Middle frontal gyrus (tissue), 1 donor: Measurements from ENCODE around the gene GCH1.
"Not testable (repeated sequence)": the region's sequence is repeated elsewhere in the genome, so short reads cannot be mapped to it uniquely, and the experiment has no call there.

ENCODE experiments used
- DNase-seq: peaks from one replicate; pipeline ENCODE4 v3.0.0-alpha.2; 2015; ENCODE audit warnings: low spot score; ENCODE audit errors: extremely low spot score

Gene GCH1

GRCh38 chr14:54870154-54871090 lies 32.2 kb downstream of the GCH1 start:
- not testable (repeated sequence) for DNase-seq

DNA sequence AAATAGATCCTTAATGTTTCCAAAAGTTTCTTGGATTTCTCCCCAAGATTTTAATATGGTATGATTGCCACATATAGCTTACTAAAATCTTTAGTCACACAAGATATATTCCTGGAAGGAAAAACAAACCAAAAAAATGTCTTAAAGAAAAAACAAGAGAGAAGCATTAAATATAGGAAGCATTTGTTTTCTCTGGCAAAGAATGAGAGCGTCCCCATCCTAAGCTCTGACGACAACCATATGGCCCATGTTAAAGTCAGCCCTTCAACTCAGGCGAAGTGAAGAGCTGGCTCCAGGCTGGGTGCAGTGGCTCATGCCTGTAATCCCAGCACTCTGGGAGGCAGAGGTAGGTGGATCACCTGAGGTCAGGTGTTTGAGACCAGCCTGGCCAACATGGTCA lies 35.6 kb downstream of the GCH1 start:
- DNase-seq = peak; percentile 7

GRCh38 chr14:54866588-54866987 lies 36.0 kb downstream of the GCH1 start:
- DNase-seq = no peak

GRCh38 chr14:54864526-54864925 lies 38.1 kb downstream of the GCH1 start:
- no peak for DNase-seq

DNA sequence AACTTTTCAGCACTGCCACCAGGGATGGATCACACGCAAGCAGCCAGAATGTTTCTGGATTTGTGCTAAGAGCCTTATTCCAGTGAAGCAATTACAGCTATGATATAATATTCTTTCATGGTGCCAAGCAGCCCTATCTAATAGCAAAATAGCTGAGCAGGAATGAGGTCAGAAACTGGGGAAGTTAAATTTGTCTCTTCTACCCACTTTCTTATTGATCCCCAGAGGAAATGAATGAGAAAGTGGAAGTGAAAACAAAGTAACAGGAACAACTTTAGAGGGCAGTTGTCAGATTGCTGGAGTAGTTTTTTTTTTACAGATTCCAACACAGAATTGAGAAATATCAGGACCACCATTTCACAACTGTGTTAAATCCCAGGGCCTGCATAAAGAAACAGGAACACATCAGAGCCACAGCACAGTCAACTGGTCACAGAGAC lies 44.8 kb downstream of the GCH1 start:
- no peak for DNase-seq

GRCh38 chr14:54856152-54856551 lies 46.5 kb downstream of the GCH1 start:
- DNase-seq = no peak

DNA sequence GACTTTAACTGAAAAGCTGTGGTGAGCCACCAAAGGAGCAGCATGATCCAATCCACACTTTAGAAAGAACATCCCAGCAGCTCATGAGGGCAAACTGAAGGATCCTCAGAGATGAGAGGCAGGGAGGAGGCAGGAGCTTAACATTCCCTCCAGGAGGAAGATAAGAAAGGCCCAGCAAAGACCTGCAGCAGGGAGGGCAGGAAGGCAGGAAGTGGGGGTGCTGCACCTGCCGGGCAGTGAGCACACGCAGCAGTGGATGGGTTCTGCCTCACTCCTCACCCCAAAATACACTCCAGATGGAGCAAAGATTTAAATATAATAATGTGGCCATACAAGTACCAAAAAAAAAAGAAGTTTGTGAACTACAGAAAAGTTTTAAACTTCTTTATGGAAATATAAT lies 48.4 kb downstream of the GCH1 start:
- DNase-seq = no peak

- no peak for DNase-seq
Observed at GRCh38 chr14:54853339-54853738, 49.3 kb downstream of the GCH1 start.

DNA sequence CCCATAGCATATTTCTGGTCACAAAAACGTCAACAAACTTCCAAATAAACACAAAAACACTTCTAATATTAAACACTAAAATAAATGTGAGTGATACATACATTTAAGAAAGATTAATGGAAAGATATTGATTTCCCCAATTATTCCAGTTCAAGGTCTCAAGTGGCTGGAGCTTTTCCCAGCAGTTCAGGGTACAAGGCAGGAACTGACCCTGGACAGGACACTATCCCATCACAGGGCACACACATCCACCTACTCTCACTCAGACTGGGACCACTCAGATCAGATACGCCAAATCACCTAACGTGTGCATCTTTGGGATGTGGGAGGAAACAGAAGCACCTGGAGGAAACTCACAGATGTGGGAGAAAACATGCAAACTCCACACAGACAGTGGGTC lies 50.4 kb downstream of the GCH1 start:
- DNase-seq = no peak

DNA sequence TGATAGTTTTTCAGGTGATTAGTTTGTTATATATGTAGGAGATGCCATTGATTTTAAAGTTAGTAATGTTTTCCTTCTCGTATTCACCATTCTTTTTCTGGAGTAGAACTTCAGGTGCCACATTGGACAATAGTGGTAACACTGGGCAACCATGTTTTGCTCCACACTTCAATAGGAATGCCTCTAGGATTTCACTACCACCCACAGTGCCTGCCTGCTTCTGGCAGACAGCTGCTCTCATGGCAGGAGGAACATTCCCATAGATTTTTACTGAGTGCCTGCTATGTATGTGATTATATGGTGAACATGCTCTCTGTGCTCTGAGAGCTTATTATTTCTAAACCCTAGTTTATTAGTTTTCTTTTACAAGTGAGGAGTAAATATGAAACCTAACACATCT lies 53.7 kb downstream of the GCH1 start:
- DNase-seq = no peak

GRCh38 chr14:54845641-54846040 lies 57.0 kb downstream of the GCH1 start:
- DNase-seq = no peak

DNA sequence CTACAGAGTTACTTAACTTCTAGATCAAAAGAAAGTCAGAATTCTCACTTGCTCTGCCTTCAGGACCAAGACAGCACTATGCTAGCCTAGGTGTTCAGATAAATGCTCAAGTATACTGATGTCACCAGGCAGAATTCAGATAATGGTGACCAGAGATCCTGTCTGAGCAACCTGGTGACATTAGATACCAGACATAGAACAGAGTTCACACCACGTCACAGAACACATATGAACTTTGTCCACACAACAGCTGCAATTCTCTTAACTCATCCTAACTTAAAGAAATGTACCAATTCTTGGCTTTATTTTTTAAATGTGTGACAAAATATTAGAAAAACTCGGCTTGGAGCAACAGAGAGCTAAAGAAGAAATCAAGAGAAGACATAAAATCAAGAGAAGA lies 58.1 kb downstream of the GCH1 start:
- DNase-seq = no peak

- no peak for DNase-seq
Observed at GRCh38 chr14:54840798-54841197, 61.8 kb downstream of the GCH1 start.

- no peak for DNase-seq
Observed at GRCh38 chr14:54840336-54840735, 62.3 kb downstream of the GCH1 start.

- DNase-seq = no peak
Observed at GRCh38 chr14:54839701-54840119, 62.9 kb downstream of the GCH1 start.

- DNase-seq = no peak
Observed at GRCh38 chr14:54838931-54839512, 63.6 kb downstream of the GCH1 start.

- DNase-seq = no peak
Observed at GRCh38 chr14:54837508-54838149, 65.0 kb downstream of the GCH1 start.

GRCh38 chr14:54836231-54836630 lies 66.4 kb downstream of the GCH1 start:
- DNase-seq = no peak

DNA sequence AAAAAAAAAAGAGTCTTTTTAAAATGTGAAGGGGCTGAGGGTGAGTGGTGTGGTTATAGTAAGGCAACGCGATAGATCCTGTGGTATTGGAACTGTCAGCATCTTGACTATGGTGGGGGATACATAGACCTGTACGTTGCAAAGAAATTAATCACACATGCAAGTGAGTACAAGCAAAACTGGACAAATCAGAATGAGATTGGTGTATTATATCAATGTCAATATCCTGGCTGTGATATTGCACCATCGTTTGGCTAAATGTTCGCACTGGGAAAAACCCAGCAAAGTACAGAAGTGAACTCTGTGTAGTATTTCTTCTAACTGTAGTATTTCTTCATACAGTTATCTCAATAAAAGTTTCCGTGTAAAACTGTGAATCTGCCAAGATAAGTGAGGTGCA lies 67.9 kb downstream of the GCH1 start:
- DNase-seq = no peak

- DNase-seq = no peak
Observed at GRCh38 chr14:54834081-54834480, 68.5 kb downstream of the GCH1 start.

DNA sequence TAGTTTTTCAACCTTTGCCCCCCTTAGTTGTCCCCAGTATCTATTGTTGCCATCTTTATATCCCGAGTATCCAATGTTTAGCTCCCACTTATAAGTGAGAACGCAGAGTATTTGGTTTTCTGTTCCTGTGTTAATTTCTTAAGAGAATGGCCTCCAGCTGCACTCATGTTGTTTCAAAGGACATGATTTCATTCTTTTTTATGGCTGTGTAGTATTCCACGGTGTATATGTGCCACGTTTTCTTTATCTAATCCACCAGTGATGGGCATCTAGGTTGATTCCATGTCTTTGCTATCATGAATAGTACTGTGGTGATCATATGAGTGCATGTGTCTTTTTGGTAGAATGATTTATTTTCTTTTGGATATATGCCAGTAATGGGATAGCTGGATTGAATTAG lies 72.0 kb downstream of the GCH1 start:
- DNase-seq = no peak

DNA sequence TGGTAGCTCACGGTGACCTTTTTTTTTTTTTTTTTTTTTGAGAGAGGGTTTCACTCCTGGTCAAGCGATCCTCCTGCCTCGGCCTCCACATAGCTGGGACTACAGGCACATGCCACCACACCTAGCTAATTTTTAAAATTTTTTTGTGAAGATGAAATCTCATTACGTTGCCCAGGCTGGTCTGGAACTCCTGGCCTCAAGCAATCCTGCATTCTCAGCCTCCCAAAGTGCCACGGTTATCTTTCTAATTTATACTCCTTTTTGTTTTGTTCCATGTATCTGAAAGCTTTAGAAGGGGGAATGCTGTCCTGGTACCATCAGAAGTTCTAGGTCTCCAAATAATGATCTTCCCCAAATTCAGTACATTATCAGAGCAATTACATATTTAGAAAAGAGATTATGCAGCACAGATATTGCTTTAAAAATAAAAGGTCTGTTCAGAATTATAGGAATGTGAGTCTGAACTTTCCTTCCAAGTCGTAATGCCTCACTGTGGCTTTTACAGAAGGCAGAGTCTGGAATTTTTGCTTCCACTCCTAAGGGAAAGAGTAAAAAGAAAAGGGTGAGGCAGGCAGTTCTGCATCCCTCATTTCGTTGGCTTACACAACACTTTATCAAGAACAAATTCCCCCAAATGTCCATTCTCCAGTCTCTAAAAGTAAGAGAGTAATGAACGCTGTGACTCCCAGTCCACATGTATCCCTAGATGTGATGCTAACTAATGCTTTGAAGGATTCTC lies 73.0 kb downstream of the GCH1 start:
- DNase-seq = no peak
